Adrenal gland (tissue), 12 donors: ENCODE data around the gene STARD13. TPM values are rescaled to one million over a fixed set of nuclear protein-coding genes. Genes with fewer than 3 reads are reported as not detected.
A peak's percentile ranks its signal among the peaks of the same experiment; 100 is the strongest.

ENCODE experiments used
- DNase-seq, 7 donors: peaks; one replicate each; pipeline ENCODE4 v3.0.0-alpha.2; 2019 to 2020
- H3K27ac ChIP-seq, 5 donors: fragments of 200-600 bp; sonication (generic) in 4 of 5; 1 replicate in 3 of 5; 2 replicates in 2 of 5; pipeline versions ENCODE4 v1.5.1 to v1.8.0; 2016 to 2020; ENCODE audit warnings: mild to moderate bottlenecking in 1 of 5
- H3K27me3 ChIP-seq: fragments of 200-600 bp; 2 replicates; pipeline ENCODE4 v1.8.0; 2021
- H3K36me3 ChIP-seq, 2 donors: fragments of 200-600 bp; replicated peaks in 1 of 2; 1 replicate in 1 of 2; 2 replicates in 1 of 2; pipeline versions ENCODE4 v1.5.1 to v1.8.0; 2018 to 2022
- H3K4me1 ChIP-seq, 2 donors: fragments of 200-600 bp; replicated peaks in 1 of 2; 1 replicate in 1 of 2; 2 replicates in 1 of 2; pipeline versions ENCODE4 v1.5.1 to v1.8.0; 2018 to 2021
- H3K4me3 ChIP-seq, 4 donors: fragments of 200-600 bp; sonication (generic) in 3 of 4; one replicate each; pipeline ENCODE4 v1.5.1; 2016 to 2018
- H3K9me3 ChIP-seq, 3 donors: fragments of 200-600 bp; sonication (generic) in 1 of 3; replicated peaks in 1 of 3; 1 replicate in 2 of 3; 2 replicates in 1 of 3; pipeline versions ENCODE4 v1.5.1 to v1.8.0; 2016 to 2021
- CTCF ChIP-seq, 6 experiments: fragments of 450-650 bp in 4 of 6; fragments of 200-600 bp in 2 of 6; sonication (generic) in 1 of 6; IDR thresholded peaks; 1 replicate in 5 of 6; 2 replicates in 1 of 6; pipeline versions ENCODE4 v1.5.1 to v1.8.0; 2016 to 2021; ENCODE audit warnings: antibody characterized with exemption in 6 of 6, mild to moderate bottlenecking in 2 of 6, moderate library complexity in 1 of 6
- POLR2A ChIP-seq, 2 donors: fragments of 450-650 bp; IDR thresholded peaks; one replicate each; pipeline ENCODE4 v1.6.1; 2017; ENCODE audit warnings: antibody characterized with exemption in 2 of 2, mild to moderate bottlenecking in 2 of 2, moderate library complexity in 1 of 2
- WGBS, 4 donors: extraction: QIAGEN DNeasy Blood & Tissue Kit in 2 of 4; methylation state at CpG; one replicate each; pipeline versions ENCODE4 v1.1.5 to v1.1.7; 2013 to 2017; 5-methylcytosine and 5-hydroxymethylcytosine counted together
- intact Hi-C, 2 donors: fragments of 100-400 bp; cut with DNase I; formaldehyde crosslinking; loops; one replicate each; pipeline versions ENCODE4 v1.14.1 to v1.15.0; 2022 to 2023
- polyA plus RNA-seq, 3 donors: library from polyadenylated mRNA; stranded (reverse); fragments of 200-250 nt in 2 of 3; fragments of 350-450 nt in 1 of 3; fragmentation: Illumina TruSeq in 1 of 3; extraction: RNeasy Lipid Tissue Mini Kit (QIAGEN cat#74804) in 1 of 3; gene quantifications; one replicate each; pipeline ENCODE4 v1.2.3, GENCODE V29; 2013 to 2014
- total RNA-seq, 9 donors: library from RNA; depleted of rRNA in 4 of 9; stranded (reverse); fragments of >200 nt in 4 of 9; fragments of 120-200 nt in 1 of 9; fragmentation: NEBNext Ultra II Directional in 1 of 9; extraction: Animal tissue kit (Norgen Biotek cat#: 25700) in 1 of 9; gene quantifications; one replicate each; pipeline versions ENCODE4 v1.1.0 to v1.2.4, GENCODE V29; 2013 to 2023
- donor health status: healthy with polysubstance abuse.
- donor health status: Bipolar disorder and iron deficiency.
- donor health status: DM: yes; HTN: yes; CAD: no.
- donor health status: DM: no; HTN: no; CAD: no.
- donor health status: DM: no; HTN: no; CAD: no.
- donor health status: DM: yes; HTN: yes; CAD: no.

STARD13 gene
- total and polyA plus RNA-seq, 12 donors = 10.5 to 79.8 (median 33.6) TPM

GRCh38 chr13:33091415-33091774 is 194.2 kb downstream of the STARD13 start:
- 74 to 92% (median 89%) methylated on average over 5 of the region's 5 CpGs for WGBS, 4 donors
- Histone ChIP-seq H3K27ac (peak overlapping the region in 1 of 5 donors; percentile 0), H3K4me1 (peaks cover 0 to 8% of the 10 kb centered on the region in 2 donors), H3K36me3 (no peaks in the 10 kb centered on the region), H3K27me3 (no peaks in the 10 kb centered on the region), H3K4me3 (no peak overlapping the region), H3K9me3 (no peaks in the 10 kb centered on the region)
- intact Hi-C loops = no loop called here
- TF ChIP-seq CTCF (IDR thresholded peaks at IDR 0.05) = no peak
- TF ChIP-seq POLR2A (IDR thresholded peaks at IDR 0.05) = no peak
- DNase-seq = no peak

- no peak for DNase-seq
- WGBS, 4 donors = 42 to 45% (median 44%) methylated on average over 4 of the region's 4 CpGs
- no peaks in the 10 kb centered on the region for H3K9me3 ChIP-seq
- TF ChIP-seq CTCF (IDR thresholded peaks at IDR 0.05) = no peak
- no peak for TF ChIP-seq POLR2A (IDR thresholded peaks at IDR 0.05)
- intact Hi-C loops = no loop called here
- no peaks in the 10 kb centered on the region for H3K36me3 ChIP-seq
- peak overlapping the region in 1 of 5 donors; percentile 0 for H3K27ac ChIP-seq
- H3K27me3 ChIP-seq = no peaks in the 10 kb centered on the region
- H3K4me3 ChIP-seq = no peak overlapping the region
- H3K4me1 ChIP-seq = peaks cover 0 to 8% of the 10 kb centered on the region in 2 donors
Observed at GRCh38 chr13:33090755-33091414, 194.7 kb downstream of the STARD13 start.

- Histone ChIP-seq H3K27me3 (no peaks in the 10 kb centered on the region), H3K4me3 (no peak overlapping the region), H3K27ac (no peak overlapping the region), H3K9me3 (no peaks in the 10 kb centered on the region), H3K4me1 (peaks cover 0 to 8% of the 10 kb centered on the region in 2 donors), H3K36me3 (no peaks in the 10 kb centered on the region)
- TF ChIP-seq CTCF (IDR thresholded peaks at IDR 0.05) (no peak), POLR2A (IDR thresholded peaks at IDR 0.05) (no peak)
- WGBS, 4 donors = 93 to 97% (median 95%) methylated on average over 2 to 3 of the region's 3 CpGs
- no peak for DNase-seq
- intact Hi-C loops = no loop called here
Observed at GRCh38 chr13:33089311-33089710, 196.2 kb downstream of the STARD13 start.

GRCh38 chr13:33087790-33088189 is 197.8 kb downstream of the STARD13 start:
- no peak for TF ChIP-seq CTCF (IDR thresholded peaks at IDR 0.05)
- no peak for TF ChIP-seq POLR2A (IDR thresholded peaks at IDR 0.05)
- Histone ChIP-seq H3K36me3 (no peaks in the 10 kb centered on the region), H3K4me1 (peaks cover 0 to 8% of the 10 kb centered on the region in 2 donors), H3K4me3 (no peak overlapping the region), H3K27me3 (no peaks in the 10 kb centered on the region), H3K9me3 (no peaks in the 10 kb centered on the region), H3K27ac (no peak overlapping the region)
- 42 to 54% (median 48%) methylated on average over 3 of the region's 3 CpGs for WGBS, 4 donors
- DNase-seq = no peak
- intact Hi-C loops = no loop called here
